RKO (cell line): ENCODE data around the gene PDE8A.
A peak's percentile ranks its signal among the peaks of the same experiment; 100 is the strongest.

ENCODE experiments used
- DNase-seq: peaks from one replicate; pipeline ENCODE4 v3.0.0-alpha.2; 2016; ENCODE audit warnings: low spot score

The PDE8A gene, protein sequence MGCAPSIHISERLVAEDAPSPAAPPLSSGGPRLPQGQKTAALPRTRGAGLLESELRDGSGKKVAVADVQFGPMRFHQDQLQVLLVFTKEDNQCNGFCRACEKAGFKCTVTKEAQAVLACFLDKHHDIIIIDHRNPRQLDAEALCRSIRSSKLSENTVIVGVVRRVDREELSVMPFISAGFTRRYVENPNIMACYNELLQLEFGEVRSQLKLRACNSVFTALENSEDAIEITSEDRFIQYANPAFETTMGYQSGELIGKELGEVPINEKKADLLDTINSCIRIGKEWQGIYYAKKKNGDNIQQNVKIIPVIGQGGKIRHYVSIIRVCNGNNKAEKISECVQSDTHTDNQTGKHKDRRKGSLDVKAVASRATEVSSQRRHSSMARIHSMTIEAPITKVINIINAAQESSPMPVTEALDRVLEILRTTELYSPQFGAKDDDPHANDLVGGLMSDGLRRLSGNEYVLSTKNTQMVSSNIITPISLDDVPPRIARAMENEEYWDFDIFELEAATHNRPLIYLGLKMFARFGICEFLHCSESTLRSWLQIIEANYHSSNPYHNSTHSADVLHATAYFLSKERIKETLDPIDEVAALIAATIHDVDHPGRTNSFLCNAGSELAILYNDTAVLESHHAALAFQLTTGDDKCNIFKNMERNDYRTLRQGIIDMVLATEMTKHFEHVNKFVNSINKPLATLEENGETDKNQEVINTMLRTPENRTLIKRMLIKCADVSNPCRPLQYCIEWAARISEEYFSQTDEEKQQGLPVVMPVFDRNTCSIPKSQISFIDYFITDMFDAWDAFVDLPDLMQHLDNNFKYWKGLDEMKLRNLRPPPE

DNA sequence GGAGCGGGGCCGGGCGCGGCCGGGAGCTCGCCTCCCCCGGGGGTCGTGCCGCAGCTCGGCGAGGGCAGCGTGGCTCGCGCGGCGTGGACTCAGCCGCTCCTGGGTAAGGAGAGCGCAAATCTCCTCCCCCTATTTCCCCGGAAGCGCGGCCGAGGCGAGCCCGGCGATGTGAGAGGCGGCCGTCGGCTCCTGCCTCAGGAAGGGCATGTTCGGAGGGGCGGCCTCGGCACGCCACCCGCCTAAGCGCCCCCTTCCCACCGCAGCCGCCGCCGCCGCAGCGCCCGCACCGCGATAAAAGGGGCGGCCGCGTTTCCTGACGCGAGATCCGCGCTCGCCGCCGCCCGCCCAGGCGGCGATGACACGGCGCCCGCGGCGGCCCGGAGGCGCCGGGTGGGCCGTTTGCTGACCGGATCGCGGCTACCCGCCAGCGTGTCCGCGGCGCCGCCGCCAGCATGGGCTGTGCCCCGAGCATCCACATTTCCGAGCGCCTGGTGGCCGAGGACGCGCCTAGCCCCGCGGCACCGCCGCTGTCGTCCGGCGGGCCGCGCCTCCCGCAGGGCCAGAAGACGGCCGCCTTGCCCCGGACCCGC is at the start of gene PDE8A:
TSS of gene PDE8A (plus strand) at position 146 of the 590 bp plus-strand sequence. CDS start at position 453, 307 bp downstream.
- DNase-seq = peak; percentile 44

DNA sequence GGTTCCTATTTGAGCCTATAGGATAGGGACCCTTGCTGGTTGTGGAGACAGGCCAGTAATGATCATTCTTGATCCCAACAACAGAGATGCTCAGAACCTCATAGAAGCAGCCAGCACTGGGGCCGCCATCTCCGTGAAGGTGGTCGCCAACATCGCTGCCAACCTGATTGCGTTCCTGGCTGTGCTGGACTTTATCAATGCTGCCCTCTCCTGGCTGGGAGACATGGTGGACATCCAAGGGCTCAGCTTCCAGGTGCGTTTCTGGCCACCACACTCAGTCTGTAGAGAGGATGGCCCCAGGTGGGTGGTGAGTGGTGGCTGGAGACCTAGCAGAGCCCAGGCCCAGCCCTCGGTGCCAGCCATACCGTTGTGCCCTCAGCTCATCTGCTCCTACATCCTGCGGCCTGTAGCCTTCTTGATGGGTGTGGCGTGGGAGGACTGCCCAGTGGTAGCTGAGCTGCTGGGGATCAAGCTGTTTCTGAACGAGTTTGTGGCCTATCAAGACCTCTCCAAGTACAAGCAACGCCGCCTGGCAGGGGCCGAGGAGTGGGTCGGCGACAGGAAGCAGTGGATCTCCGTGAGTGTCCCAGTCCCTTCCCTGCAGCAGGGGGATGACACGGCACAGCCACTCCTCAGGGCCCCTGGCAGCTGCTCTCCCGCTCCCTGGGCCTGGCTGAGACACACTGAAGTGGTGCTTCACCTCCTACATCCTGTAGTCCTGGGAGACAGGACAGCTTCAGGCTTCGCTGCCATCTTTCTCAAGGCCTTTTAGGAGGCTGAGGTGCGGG is 46.5 kb upstream of the PDE8A start:
- no peak for DNase-seq

DNA sequence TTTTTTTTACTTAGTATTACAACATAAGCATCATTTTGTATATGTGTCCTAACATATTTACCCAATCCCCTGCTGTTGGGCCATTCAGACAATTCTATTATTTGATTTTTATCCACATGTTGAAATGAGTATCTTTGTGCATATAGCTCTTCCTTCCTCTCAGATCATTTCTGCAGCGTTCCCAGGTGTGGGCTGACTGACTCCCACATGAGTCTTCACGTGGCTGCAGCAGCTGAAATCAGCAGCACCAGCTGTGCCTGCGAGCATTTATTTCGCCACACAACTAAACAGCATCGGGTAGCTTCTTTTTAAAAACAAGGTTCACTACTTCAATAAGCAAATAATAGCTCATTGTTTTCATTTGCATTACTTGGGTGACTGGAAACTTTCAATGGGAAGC is 44.5 kb upstream of the PDE8A start:
- no peak for DNase-seq

DNA sequence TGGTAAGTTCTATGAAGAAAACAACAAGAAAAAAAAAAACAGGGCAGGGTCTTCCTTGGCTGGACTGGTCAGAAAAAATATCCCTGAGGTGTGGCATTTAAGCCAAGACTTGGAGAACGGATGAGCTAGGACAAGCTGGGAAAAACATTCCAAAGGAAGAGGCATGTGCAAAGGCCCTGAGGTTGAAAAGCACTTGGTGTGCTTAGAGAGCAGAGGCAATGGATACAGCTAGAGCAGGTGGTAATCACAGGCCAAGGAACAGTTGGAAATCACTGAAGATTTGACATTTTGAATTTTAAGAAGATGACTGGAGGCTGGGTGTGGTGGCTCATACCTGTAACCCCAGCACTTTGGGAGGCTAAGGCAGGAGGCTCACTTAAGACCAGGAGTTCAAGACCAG is 42.9 kb upstream of the PDE8A start:
- DNase-seq = no peak

DNA sequence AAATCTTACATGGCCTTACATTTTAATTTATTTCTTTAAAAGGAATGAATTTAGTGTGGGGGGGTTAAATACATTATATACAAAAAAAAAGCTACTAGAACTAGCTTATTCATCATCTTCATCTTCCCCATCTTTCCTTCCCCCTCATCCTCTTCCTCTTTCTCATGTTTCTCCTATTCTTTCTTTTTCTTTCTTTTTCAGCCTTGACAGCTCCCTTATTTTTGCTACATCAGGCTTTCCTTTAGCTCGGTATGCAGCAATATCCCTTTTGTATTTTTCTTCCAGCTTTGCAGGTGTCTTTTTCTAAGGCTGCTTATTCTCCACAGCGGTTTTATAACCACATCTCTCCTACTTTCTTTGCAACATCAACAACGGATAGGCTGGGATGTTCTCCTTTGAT is 41.3 kb upstream of the PDE8A start:
- DNase-seq = no peak

DNA sequence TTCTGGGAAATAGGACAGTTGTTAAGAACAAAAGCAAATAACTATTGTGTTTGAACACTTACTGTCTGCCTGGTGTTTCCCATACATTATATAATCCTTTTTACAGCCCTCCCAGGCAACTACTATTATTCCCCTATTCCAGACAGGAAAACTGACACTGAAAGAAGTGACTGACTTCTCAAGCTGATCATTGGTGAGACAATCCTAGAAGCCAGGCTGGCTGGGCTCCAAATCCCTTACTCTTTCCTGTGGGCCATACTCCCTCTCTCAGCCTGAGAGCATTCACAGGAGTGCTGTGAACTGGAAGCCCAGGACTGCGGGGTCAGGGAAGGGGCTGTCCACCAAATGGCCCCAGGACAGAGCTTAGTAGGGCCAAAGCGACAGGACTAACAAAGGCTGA is 39.2 kb upstream of the PDE8A start:
- DNase-seq = no peak

DNA sequence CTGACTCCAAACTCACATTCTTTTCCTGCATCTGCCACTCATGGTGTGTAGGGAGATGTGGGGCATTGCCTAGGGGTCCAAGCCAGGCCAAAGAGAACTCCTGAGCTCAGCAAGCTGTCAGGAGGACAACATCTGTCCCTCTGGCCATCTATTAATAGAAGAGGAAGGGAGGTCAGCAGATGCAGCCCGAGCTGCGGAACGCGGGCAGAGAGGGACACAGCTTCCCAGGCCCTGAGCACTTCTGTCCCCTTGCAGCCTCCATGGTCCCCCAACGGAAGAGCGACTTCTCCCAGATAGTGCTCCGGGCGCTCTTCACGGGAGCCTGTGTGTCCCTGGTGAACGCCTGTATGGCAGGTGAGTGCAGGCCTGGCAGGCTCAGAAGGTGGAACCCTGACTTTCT is 37.3 kb upstream of the PDE8A start:
- DNase-seq = no peak

DNA sequence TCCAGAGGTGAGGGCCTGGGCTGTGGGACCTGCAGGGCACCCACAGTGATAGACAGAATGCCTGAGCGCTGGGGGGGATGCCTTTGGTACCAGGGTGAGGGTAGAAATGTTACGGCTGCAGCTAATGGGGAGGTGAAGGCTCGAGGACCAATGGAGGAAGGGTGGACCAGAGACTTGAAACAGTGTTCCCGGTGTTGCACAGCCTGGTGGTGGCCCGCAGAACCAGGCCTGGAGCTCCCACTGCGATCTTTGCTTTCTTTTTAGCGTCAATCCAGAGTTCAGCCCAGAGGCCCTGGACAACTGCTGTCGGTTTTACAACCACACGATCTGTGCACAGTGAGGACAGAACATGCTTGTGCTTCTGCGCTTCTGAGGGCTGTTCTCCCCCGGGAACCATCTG is 36.8 kb upstream of the PDE8A start:
- no peak for DNase-seq

DNA sequence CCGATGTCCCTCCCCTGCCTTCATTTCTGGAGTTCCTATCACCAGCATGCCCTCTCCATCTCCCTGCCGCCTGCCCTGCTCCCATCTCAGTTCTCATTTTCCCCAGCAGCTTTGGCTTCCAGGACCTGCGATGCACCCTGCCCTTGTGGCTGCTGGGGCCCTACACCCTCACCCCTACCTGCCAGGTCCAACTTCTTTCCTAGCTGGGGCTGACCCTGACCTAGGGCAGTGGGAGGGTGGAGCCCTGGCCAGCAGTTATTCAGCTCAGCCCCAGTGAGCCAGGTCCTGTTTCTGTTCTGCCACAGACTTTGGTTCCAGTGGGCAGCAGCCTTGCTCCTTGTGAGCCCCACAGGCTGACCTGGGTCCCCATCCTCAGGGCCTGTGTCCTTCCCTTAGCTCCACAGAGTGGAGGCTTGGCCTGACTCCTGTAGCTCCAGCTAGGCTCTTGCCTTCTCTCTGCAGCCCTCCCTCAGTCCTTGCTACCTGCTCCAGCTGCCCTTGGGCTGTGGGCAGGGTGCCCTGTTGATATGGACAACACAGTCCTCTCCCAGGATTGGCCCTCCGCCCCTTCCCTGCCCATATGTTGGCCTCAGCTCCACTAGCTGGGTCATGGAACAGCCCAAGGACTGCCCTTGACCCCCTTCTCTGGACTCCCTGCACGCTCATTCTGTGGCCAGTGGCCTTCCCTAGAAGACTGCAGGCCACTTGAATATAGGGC is 34.7 kb upstream of the PDE8A start:
- no peak for DNase-seq

DNA sequence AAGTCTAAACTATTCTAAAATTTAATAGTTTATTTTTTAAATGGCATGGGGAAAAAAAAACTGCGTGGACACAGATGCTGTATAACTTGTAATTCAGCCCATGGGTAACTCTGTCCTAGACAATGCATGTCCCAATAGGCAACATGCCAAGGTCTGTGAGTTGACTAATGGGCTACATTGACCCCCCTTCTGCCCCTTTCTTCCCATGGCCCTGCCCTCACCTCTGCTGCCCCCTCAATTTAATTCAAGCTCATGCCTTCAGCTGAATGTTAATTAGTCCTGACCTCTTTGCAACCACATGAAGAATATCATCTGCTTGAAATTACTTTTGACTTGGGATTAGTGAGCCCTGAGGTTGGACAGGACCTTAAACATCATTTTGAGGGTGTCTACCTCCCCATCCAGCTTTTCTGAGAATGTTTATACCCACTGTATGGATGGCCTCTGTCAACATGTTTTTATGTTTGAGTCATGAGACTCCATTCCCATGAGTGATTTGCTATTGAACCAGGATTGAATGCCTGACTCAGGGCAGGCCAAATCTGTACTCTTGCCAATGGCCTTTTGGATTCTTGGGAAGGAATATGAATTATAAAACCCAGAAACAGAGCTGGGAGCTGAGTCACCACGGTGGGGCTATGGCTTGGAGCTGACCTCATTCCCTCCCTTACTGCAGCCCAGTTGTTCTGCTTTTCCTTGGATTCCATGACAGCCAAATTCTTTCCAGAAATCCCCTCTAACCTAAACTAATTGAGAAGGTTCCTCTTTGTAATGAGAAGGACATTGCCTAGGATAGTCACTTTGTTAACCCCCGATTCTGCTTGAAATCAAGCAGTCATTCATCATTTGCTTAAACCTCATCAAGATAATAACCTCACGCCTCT is 33.5 kb upstream of the PDE8A start:
- peak; percentile 31 for DNase-seq

DNA sequence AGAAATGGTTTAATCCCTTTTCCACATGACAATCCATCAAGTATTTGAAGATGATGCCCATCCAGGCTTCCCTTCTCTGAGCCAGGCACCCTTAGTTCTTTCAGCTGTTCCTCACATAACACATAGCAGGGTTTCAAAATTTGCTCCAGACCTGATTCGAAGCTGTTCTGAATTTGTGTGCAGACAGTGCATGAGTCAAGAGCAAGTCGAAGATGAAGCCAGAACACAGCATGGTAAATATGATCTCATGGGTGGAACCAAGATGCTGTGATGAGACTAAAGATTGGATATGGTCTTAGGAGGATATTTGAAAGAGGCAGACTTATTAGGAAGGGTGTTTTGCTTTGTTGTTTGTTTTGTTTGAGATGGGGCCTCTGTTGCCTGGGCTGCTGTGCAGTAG is 32.6 kb upstream of the PDE8A start:
- DNase-seq = no peak

DNA sequence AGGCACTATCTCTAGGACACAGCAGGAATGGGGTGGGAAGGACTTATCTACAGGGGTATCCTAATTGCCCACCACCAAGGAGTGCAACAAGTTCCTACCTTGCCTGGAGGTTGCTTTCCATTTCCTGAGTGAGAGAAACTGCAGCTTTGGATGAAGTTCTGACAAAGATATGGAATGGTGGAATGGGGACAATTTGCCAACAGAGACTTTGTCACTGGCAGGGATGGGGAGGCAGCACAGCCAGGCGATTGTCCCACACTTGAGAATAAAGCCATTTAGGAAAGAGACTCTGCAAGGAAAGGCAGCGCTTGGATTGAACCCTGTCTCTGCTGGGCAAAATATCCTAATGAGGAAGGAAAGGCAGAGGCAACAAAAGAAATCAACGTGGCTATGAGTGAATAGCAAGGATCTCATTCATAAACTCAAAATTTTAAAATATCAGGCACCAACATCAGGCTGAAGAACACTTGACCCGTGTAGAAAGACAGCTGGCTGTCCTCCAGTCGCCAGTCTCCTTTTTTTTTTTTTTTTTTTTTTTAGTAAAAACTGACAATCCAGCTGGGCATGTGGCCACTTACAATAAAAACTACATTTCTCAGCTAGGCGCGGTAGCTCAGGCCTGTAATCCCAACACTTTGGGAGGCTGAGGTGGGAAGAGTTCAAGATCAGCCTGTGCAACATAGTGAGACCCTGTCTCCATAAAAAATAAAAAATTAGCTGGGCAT is 31.6 kb upstream of the PDE8A start:
- no peak for DNase-seq

DNA sequence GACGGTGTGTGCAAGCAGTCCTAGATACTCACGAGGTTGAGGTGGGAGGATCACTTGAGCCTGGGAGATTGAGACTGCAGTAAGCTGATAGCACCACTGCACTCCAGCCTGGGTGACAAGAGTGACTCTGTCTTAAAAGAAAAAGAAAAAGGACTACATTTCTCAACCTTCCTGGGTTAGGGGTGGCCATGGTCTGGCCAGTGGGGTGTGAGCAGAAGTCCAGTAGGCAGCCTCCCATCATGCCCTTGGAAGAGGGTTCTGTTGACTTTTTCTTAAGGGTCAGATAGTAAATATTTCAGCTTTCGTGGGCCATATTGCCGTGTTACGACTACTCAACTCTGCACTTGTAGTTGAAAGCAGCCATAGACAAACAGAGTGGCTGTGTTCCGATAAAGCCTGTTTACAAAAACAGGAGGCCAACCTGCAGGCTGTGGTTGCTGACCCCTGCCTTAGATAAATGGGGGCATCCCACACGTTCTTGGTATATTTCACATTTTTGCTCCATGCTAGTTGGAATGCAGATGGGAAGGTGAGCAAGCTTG is 31.0 kb upstream of the PDE8A start:
- DNase-seq = no peak

DNA sequence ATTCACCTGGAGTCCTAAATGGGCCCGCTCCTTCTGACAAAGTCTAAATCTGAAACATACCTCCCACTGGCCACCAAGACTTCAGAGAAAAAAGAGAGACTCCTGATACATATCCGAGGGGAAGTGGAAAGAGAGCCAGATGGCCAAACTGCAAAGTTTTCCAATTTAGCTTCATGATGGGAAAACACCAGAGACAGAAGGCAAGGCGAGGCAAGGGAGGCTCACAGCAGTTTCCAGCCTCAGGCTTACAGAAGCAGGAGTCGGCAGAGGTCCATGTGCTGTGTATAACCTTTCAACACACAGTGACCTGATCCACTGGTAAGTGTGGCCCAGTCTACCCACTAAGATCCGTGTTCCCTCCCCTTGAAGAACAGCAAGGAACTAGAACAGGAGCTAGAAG is 29.9 kb upstream of the PDE8A start:
- no peak for DNase-seq

DNA sequence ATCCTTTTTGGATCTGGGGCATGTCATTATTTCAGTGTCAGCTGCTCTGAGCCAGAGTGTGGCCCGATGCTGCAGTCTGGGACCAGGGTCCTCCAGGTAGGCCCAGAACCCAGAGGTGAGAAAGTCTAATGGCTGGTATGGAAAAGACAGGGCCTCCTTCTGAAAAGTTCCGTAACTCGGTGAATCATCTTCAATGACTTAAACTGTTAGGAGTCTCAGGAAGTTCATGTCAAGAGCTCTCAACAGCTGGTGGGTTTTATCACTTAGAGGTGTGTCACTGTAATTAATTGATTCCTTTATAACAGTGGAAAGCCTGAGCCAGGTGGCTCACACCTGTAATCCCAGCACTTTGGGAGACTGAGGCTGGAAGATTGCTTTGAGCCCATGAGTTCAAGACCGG is 28.5 kb upstream of the PDE8A start:
- peak; percentile 35 for DNase-seq

DNA sequence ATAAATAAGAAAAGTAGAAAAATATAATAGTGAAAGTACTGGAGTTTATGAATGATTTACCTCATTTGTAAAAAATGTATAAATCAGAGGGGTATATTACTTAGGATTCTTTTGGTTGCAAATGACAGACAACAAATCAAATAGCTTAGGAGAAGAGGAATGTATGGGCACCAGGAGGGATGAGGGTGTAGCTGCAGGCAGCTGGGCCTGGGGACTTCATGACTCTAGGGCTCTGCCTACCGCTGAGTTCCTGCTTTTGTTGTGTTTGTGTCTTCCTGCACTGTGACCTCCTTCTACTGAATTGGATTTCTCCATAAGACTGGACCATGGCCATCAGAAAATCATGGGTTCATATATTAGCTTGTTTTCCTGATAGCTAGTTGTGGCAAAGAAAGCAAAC is 27.9 kb upstream of the PDE8A start:
- no peak for DNase-seq

DNA sequence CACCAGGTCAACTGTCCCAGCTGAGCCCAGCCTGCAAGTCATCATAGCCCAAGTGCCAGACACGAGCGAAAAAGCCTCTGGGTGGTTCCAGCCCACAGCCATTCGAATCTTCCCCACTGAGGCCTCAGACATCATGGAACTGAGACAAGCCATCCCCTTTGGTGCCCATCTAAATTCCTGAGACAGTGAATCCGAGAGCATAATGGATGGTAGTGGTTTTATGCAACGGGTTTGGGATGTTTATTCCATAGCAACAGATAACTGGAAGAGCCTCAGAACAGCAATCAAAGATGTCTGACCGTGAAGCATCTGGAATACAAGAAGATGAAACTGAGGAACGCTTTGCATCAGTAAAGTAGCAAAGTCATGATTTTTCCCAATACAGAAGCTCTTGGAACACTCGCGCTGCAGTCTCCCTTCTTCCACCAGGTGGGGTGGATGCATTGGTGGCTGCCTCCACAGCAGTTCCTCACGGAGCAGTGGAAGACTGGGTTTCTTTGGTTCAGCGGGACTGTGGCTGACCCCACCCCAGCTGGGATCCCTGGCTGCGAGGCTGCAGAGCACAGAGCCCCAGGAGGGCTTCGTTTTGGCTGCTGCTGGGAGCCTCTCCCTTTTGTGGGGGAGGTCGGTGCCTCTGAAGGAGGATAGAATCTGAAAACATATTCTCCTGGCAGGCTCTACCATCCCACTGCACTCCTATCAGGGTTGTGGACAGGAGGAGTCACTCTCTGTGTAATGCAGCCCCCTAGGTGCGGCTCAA is 26.4 kb upstream of the PDE8A start:
- DNase-seq = peak; percentile 65

DNA sequence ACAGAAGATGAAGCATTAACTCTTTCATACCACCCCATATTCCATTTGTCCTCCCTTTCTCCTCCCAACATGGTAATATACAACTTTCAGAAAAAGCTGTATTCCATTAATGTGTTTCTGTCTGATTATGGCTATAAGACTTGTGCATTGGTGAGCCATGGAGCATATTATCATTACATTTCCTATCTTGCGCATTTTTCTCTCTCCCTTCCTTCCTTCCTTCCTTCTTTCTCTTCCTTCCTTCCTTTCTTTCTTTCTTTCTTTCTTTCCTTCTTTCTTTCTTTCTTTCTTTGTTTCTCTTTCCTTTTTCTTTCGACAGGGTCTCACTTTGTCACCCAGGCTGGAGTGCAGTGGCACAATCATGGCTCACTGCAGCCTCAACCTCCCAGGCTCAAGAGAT is 25.5 kb upstream of the PDE8A start:
- DNase-seq = no peak
